NT2/D1 (cell line): ENCODE results near the gene AGMAT.

Experiments
- DNase-seq: peaks from one replicate; pipeline ENCODE4 v3.0.0-alpha.2; 2011; ENCODE audit warnings: low read depth, low spot score
- H3K27me3 ChIP-seq: 2 replicates; pipeline ENCODE4 v1.6.0; 2011; ENCODE audit warnings: mild to moderate bottlenecking; ENCODE audit not compliant: insufficient read length, insufficient read depth
- H3K36me3 ChIP-seq: 2 replicates; pipeline ENCODE4 v1.6.1; 2011; ENCODE audit warnings: mild to moderate bottlenecking, low read length, mixed read lengths; ENCODE audit not compliant: insufficient read depth, insufficient read length
- H3K4me1 ChIP-seq: 2 replicates; pipeline ENCODE4 v1.5.1; 2011; ENCODE audit not compliant: insufficient read depth, insufficient read length
- H3K4me3 ChIP-seq: 2 replicates; pipeline ENCODE4 v1.5.1; 2011; ENCODE audit warnings: low read depth; ENCODE audit not compliant: insufficient read length
- H3K9ac ChIP-seq: 2 replicates; pipeline ENCODE4 v1.6.0; 2011; ENCODE audit warnings: low read depth; ENCODE audit not compliant: insufficient read length
- H3K9me3 ChIP-seq: 2 replicates; pipeline ENCODE4 v1.5.1; 2011; ENCODE audit warnings: mild to moderate bottlenecking, low read length; ENCODE audit not compliant: insufficient read depth
- SUZ12 ChIP-seq: IDR thresholded peaks from 2 replicates; pipeline ENCODE4 v1.6.1; 2011; ENCODE audit not compliant: insufficient read length, insufficient read depth; ENCODE audit errors: extremely low read depth
- YY1 ChIP-seq: IDR thresholded peaks from 2 replicates; pipeline ENCODE4 v1.6.1; 2011; ENCODE audit not compliant: insufficient read length, insufficient read depth
- ZNF274 ChIP-seq: IDR thresholded peaks from 2 replicates; pipeline ENCODE4 v1.6.1; 2011; ENCODE audit warnings: mild to moderate bottlenecking, low read depth, low read length

AGMAT gene

GRCh38 chr1:15578921-15579682 lies 5.7 kb downstream of the AGMAT start:
- no peaks in the 10 kb centered on the region for H3K27me3 ChIP-seq
- H3K9ac ChIP-seq = no peak overlapping the region
- DNase-seq = no peak
- H3K36me3 ChIP-seq = peaks cover 9% of the 10 kb centered on the region
- no peaks in the 10 kb centered on the region for H3K4me1 ChIP-seq
- H3K9me3 ChIP-seq = no peaks in the 10 kb centered on the region
- no peak overlapping the region for H3K4me3 ChIP-seq
- TF ChIP-seq YY1 = no peak
- no peak for TF ChIP-seq SUZ12
- no peak for TF ChIP-seq ZNF274

- Histone ChIP-seq H3K36me3 (peaks cover 9% of the 10 kb centered on the region), H3K9ac (no peak overlapping the region), H3K9me3 (no peaks in the 10 kb centered on the region), H3K4me3 (no peak overlapping the region), H3K4me1 (no peaks in the 10 kb centered on the region), H3K27me3 (no peaks in the 10 kb centered on the region)
- no peak for DNase-seq
- TF ChIP-seq ZNF274 (no peak), YY1 (no peak), SUZ12 (no peak)
Measured at GRCh38 chr1:15577691-15578090, 7.2 kb downstream of the AGMAT start.

DNA sequence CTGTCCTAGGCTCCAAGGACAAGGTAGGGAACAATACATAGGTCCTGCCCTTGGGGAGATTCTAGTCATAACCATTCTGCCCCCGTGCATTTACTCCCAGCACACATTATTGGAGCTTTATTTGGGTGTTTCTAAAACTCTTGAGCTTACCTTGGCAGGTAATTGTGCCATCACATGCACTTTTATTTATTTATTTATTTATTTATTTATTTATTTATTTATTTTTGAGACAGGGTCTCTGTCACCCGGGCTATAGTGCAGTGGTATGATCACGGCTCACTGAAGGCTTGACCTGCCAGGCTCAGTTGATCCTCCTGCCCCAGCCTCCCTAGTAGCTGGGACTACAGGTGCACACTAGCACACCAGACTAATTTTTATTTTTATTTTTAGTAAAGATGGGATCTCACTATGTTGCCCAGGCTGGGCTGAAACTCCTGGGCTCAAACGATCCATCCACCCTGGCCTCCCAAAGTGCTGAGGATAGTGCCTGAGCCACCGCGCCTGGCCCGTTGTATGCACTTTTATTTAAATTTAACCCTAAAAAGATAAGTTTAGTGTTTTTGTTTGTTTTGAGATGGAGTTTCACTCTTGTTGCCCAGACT lies 9.2 kb downstream of the AGMAT start:
- H3K4me3 ChIP-seq = no peak overlapping the region
- no peaks in the 10 kb centered on the region for H3K4me1 ChIP-seq
- peaks cover 19% of the 10 kb centered on the region for H3K36me3 ChIP-seq
- TF ChIP-seq YY1 (no peak), SUZ12 (no peak), ZNF274 (no peak)
- DNase-seq = no peak
- no peaks in the 10 kb centered on the region for H3K9me3 ChIP-seq
- no peak overlapping the region for H3K9ac ChIP-seq
- no peaks in the 10 kb centered on the region for H3K27me3 ChIP-seq

DNA sequence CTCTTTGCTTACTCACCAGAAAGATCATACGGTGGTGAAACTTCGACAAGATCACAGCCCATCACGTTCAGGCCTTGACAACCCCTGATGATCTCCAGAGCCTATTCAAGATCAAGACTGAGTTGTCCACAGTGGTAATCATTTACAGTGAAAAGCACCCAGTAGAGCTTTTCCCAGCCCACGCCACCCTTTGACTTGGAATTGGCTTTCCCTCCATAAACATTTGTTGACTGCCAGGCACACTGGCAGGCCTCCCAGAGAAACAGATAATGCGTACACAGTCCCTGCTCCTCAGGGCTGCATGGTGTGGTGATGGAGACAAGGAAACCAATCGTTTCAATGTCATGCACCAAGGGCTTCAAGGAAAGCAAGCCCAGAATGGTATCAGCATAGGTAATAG lies 10.1 kb downstream of the AGMAT start:
- H3K27me3 ChIP-seq = no peaks in the 10 kb centered on the region
- H3K4me3 ChIP-seq = no peak overlapping the region
- DNase-seq = no peak
- H3K4me1 ChIP-seq = no peaks in the 10 kb centered on the region
- no peaks in the 10 kb centered on the region for H3K9me3 ChIP-seq
- H3K36me3 ChIP-seq = peaks cover 27% of the 10 kb centered on the region
- H3K9ac ChIP-seq = no peak overlapping the region
- TF ChIP-seq YY1 (no peak), SUZ12 (no peak), ZNF274 (no peak)

DNA sequence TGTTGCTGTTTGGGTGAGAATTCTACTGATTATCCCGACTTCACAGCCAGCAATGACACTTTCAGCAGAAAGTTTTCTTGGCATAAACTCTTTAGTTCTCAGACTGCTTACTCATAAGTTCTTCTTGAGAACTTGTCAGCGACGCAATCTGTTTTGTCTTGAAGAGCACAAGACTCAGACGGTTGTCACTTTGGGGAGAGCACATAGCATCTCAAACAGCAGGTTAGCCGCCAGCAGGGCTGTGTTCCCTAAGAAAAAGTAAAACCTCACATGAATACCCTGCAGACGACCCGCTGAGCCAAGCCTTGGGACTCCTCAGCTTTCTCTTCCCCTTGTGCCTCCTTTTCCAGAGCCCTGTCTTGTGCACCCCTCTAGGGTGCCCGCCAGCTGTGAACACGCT lies 11.4 kb downstream of the AGMAT start:
- no peak for DNase-seq
- no peaks in the 10 kb centered on the region for H3K4me1 ChIP-seq

DNA sequence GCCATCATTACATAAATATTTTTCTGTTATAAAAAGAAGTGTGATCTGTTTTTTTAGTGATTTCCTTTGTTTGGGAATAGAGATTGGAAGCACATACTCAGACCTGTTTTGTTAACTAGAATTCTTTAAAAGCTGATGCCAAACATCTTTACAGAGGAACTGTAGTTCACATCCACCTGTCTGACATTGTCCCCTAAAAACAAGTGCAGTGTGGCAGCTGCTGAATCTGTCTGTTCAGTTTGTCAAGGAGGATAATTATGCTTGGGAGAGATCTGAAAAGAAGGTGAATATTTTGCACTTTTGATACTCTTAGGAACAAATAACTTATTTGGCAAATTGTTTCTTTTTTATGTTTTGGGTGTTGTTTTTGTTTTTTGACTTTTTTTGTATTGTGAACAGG lies 13.6 kb downstream of the AGMAT start:
- H3K9ac ChIP-seq = no peak overlapping the region
- no peaks in the 10 kb centered on the region for H3K9me3 ChIP-seq
- no peak overlapping the region for H3K4me3 ChIP-seq
- no peaks in the 10 kb centered on the region for H3K4me1 ChIP-seq
- peaks cover 61% of the 10 kb centered on the region for H3K36me3 ChIP-seq
- no peaks in the 10 kb centered on the region for H3K27me3 ChIP-seq
- DNase-seq = no peak
- no peak for TF ChIP-seq SUZ12
- TF ChIP-seq YY1 = no peak
- no peak for TF ChIP-seq ZNF274

More for the DNA sequence above, 11.4 kb downstream of the AGMAT start:
- Histone ChIP-seq H3K27me3 (no peaks in the 10 kb centered on the region), H3K9ac (no peak overlapping the region), H3K36me3 (peaks cover 38% of the 10 kb centered on the region), H3K4me3 (no peak overlapping the region), H3K9me3 (no peaks in the 10 kb centered on the region)
- TF ChIP-seq SUZ12 (no peak), YY1 (no peak), ZNF274 (no peak)

GRCh38 chr1:15570861-15571260 lies 14.0 kb downstream of the AGMAT start:
- H3K9ac ChIP-seq = no peak overlapping the region
- no peak for DNase-seq
- no peaks in the 10 kb centered on the region for H3K9me3 ChIP-seq
- H3K36me3 ChIP-seq = peaks cover 65% of the 10 kb centered on the region
- H3K4me3 ChIP-seq = no peak overlapping the region
- H3K27me3 ChIP-seq = no peaks in the 10 kb centered on the region
- no peaks in the 10 kb centered on the region for H3K4me1 ChIP-seq
- TF ChIP-seq SUZ12 (no peak), YY1 (no peak), ZNF274 (no peak)
